HG03575 (cell line): ENCODE results near the gene YWHAE.

Experiments
- ATAC-seq: cut with Tn5 transposase; IDR thresholded peaks from one replicate; pipeline ENCODE4 v1.9.1; 2021; ENCODE audit not compliant: unreplicated experiment, insufficient number of reproducible peaks, low FRiP score; ENCODE audit errors: extremely low read depth

YWHAE gene

GRCh38 chr17:1304522-1304921 is 95.5 kb downstream of the YWHAE start:
- ATAC-seq = no peak

- no peak for ATAC-seq
Measured at GRCh38 chr17:1302761-1303160, 97.3 kb downstream of the YWHAE start.

GRCh38 chr17:1301546-1301945 is 98.5 kb downstream of the YWHAE start:
- no peak for ATAC-seq

- no peak for ATAC-seq
Measured at GRCh38 chr17:1300371-1300905, 99.6 kb downstream of the YWHAE start.

GRCh38 chr17:1299552-1300370 is 100.3 kb downstream of the YWHAE start:
- no peak for ATAC-seq

- no peak for ATAC-seq
Measured at GRCh38 chr17:1298606-1299005, 101.4 kb downstream of the YWHAE start.
